DMS 273 treated with DMSO at 0.1 percent for 48 hours (cell line): ENCODE results near the gene FAM131B.

ENCODE experiments used
- DNase-seq: peaks from one replicate; lab custom pipeline; 2025; lab: John Stamatoyannopoulos, UW

FAM131B gene

GRCh38 chr7:143356414-143357050 is 6.0 kb downstream of the FAM131B start:
- DNase-seq: no peak

GRCh38 chr7:143355450-143356385 is 6.8 kb downstream of the FAM131B start:
- no peak for DNase-seq

- DNase-seq: no peak
Measured at GRCh38 chr7:143354965-143355364, 7.5 kb downstream of the FAM131B start.

GRCh38 chr7:143354376-143354775 is 8.1 kb downstream of the FAM131B start:
- no peak for DNase-seq

- no peak for DNase-seq
Measured at GRCh38 chr7:143352531-143353002, 9.9 kb downstream of the FAM131B start.

GRCh38 chr7:143351574-143351973 is 10.9 kb downstream of the FAM131B start:
- no peak for DNase-seq

- no peak for DNase-seq
Measured at GRCh38 chr7:143351060-143351459, 11.5 kb downstream of the FAM131B start.

GRCh38 chr7:143347950-143348349 is 14.6 kb downstream of the FAM131B start:
- DNase-seq: no peak

- DNase-seq: no peak
Measured at GRCh38 chr7:143346018-143346417, 16.5 kb downstream of the FAM131B start.

GRCh38 chr7:143345428-143345900 is 17.0 kb downstream of the FAM131B start:
- peak; percentile 43 for DNase-seq

GRCh38 chr7:143343596-143343995 is 18.9 kb downstream of the FAM131B start:
- DNase-seq: no peak

- no peak for DNase-seq
Measured at GRCh38 chr7:143341842-143342241, 20.7 kb downstream of the FAM131B start.

- no peak for DNase-seq
Measured at GRCh38 chr7:143337216-143337615, 25.3 kb downstream of the FAM131B start.

- DNase-seq: no peak
Measured at GRCh38 chr7:143334244-143334643, 28.3 kb downstream of the FAM131B start.

GRCh38 chr7:143331179-143331801 is 31.2 kb downstream of the FAM131B start:
- no peak for DNase-seq

- DNase-seq: no peak
Measured at GRCh38 chr7:143329471-143330170, 32.9 kb downstream of the FAM131B start.

- no peak for DNase-seq
Measured at GRCh38 chr7:143327903-143328302, 34.6 kb downstream of the FAM131B start.

GRCh38 chr7:143325240-143325639 is 37.3 kb downstream of the FAM131B start:
- DNase-seq: no peak

- no peak for DNase-seq
Measured at GRCh38 chr7:143323653-143324052, 38.9 kb downstream of the FAM131B start.

- no peak for DNase-seq
Measured at GRCh38 chr7:143322760-143323633, 39.5 kb downstream of the FAM131B start.

- DNase-seq: no peak
Measured at GRCh38 chr7:143321734-143322133, 40.8 kb downstream of the FAM131B start.
